Inferior parietal cortex (tissue), 1 donor: ENCODE results near the gene RAB44.
A peak's percentile ranks its signal among the peaks of the same experiment; 100 is the strongest.

Experiments
- DNase-seq: peaks from one replicate; pipeline ENCODE4 v3.0.0-alpha.2; 2016; ENCODE audit errors: extremely low spot score

The RAB44 gene

DNA sequence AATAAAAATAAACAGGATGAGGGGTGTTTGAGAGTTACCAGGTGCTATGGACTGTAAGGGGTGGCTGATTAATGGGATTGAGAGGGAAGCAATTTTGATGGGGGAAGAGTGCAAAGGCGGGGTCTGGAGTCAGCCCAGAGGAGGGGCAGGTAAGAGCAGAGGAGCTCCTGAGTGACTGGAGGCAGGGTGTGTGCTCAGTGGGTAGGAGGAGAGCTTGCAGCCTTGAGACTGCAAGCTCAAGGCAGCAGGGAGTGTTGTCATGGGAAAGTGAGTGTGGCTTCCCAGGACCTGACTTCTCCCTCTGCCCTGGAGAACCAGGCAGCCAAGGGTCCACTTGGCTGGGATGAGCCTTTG lies 54.2 kb downstream of the RAB44 start:
- DNase-seq: no peak

GRCh38 chr6:36752187-36752885 lies 54.7 kb downstream of the RAB44 start:
- no peak for DNase-seq

DNA sequence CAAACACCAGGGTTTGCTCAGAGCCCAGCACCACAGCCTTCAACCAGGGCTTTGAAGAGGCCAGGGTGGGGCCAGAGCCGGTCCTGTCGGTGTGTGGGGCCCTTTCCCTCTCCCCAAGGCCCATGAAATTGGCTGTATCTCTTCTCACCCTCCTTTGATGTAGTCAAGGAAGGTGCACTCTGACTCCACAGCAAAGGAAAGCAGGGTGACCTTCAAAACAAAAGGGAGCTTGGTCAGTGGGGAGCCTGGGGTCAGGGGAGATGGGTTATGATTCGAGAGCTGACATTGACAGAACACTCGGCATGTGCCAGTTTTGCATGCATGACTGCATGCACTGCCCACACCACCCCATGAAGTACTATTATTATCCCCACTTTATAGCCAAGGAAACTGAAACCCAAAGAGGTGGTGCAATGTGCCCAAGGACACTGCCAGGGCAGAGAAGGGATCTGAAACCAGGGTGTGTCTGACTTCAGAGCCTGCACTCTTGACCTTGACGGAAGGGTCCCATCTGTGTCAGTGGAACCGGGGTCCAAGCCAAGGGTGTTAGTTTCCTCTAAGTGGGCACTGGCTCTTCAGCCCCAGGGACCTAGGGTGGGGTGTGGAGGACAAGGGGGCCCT lies 55.4 kb downstream of the RAB44 start:
- no peak for DNase-seq

DNA sequence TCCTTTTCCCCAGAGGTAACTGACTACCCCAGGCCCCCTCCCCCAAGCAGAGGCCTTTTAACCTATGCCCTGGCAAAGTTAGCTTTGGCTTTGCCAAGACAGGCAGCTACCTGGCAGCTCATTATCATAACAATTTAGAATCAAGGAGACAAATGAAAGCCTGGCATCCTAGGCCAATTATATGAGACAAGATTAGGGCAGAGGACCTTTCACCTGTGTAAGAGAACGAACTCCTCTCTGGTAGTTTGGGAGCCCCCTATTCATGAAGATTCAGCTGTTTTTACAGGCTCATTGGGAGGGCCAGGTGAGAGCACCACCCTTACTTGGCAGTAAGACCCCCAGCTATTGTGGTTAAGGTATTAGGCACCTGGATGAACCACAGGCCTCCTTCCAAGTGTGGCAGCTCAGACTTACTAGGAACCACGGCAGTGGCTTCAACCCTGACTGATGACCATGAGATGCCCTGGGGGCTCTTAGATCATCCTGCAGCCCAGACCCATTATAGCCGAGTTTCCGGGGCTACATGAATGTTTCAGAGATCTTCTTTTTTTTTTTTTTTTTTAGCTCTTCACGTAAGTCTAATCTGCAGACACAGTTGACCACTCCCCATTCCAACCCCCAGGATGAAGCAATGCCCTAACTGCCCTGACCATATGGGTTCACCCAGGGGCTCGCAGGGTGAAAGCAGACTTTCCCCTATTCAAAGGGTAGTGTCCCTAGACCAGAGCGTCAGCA lies 56.2 kb downstream of the RAB44 start:
- no peak for DNase-seq

DNA sequence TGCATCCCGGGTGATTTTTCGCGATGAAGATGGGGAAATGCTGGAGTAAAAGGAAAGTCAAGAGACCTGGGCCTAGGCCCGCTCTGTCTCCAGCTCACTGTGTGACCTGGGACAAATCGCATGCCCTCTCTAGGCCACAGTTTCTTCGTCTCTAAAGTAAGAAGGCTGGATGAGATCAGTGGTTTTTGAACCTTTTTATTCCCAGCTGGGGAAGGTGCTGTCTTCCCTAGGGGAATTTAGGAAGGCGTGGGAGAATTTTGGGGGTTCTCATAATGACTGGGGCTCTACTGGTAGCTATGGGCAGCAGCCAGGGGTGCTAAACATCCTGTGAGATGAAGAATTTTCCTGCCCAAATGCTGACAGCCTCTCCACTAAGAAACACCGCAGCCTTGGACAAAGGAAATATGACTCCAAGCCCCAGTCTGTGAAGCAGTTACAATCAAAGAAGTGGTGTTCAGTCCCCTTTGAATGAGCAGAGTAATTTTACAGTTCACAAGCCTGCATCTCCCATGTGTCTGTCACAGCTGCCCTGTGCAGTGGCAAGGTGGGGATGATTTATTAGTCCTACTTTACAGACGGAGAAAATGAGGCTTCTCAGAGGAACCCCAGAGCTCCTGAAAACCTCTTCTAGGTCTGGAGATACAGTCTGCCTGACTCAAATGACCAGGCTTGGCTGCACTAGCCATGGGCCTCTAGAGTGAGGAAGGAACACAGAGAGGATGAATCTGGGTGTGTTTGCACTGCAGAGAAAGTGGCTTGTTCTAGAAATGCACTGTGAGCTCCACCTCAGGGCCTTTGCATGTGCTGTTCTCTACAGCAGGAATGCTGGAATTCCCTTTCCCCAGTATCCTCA lies 57.2 kb downstream of the RAB44 start:
- no peak for DNase-seq

- no peak for DNase-seq
Measured at GRCh38 chr6:36755435-36756348, 58.1 kb downstream of the RAB44 start.

DNA sequence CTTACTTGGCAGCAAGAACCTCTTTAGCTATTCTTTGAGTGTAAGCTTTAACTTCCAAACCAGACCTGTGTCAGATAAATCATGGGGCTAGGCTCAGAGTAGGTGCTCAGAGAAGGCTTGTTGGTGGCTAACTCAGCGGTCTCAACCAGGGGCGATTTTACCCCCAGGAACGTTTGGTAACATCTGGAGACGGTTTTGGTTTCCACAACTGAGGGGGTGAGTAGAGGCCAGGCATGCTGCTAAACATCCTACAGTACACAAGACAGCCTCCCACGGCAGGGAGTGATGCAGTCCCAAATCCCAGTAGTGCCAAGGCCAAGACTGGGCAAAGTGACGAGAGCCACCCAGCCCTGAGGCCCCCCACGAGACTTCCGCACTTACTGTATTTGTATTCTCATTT lies 59.2 kb downstream of the RAB44 start:
- no peak for DNase-seq

DNA sequence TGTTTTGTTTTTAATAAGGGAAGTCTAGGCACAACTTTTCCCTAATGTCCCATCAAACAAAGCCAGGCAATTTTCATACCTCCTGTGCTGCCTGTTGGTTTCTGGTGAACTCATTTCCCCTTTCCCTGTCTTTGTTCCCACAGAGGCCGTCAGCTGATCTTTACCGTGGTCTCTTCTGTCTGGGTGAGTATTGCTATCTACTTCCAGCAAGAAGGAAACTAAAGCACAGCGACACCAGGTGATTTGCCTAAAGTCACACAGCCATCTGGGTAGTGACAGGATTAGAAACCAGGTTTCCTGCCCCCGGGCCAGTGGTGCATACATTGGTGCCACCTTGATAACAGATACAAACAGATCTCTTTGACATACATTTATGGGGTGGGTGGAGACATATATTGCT lies 59.6 kb downstream of the RAB44 start:
- no peak for DNase-seq

- no peak for DNase-seq
Measured at GRCh38 chr6:36757943-36758508, 60.4 kb downstream of the RAB44 start.

GRCh38 chr6:36758516-36759147 lies 61.0 kb downstream of the RAB44 start:
- DNase-seq: no peak

GRCh38 chr6:36759148-36759759 lies 61.6 kb downstream of the RAB44 start:
- DNase-seq: peak; percentile 83

GRCh38 chr6:36760685-36761435 lies 63.2 kb downstream of the RAB44 start:
- peak; percentile 42 for DNase-seq

GRCh38 chr6:36762123-36762522 lies 64.5 kb downstream of the RAB44 start:
- DNase-seq: no peak

DNA sequence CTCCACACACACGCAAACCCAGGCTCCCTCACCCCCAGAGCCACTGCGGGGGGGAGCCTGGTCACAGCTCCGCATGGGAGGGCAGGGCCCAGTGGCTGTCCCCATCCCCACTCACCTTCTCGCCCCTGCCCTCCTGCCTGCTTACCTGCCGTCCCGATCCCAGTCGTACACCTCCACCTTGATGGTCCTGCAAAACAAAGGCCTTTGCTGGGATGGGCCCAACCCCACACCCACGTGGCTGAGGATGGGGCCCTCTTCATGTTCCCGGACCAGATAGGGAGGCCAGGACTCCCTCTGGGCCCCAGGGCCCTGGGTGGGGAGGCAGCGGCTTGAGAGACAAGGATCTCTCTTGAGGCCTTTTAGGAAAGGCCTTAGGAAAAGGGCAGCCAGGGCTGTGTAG lies 67.6 kb downstream of the RAB44 start:
- no peak for DNase-seq

GRCh38 chr6:36765594-36766398 lies 68.2 kb downstream of the RAB44 start:
- peak; percentile 89 for DNase-seq

GRCh38 chr6:36766399-36766945 lies 68.8 kb downstream of the RAB44 start:
- no peak for DNase-seq

DNA sequence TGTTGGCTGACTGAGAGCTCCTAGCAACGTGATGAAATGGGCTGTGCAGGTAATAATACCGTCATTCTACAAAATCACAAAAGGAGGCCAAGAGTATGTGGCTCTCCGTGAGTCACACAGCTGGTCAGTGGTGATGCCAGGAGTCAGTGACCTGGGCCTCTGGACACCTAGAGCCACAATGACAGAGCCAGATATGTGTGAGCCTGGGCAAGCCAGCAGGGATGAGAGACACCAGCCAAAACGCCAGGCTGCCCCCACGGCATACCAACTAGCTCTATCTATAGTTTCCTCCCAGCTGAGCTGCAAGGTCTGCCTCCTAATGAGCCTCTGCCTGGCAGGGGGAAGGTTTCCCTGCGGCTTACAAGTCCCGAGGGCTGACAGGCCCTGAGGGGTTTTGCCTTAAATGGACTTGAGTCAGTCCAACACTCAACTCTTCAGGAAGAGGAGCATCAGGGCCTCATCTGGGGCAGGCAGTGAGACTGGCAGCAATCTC lies 71.6 kb downstream of the RAB44 start:
- no peak for DNase-seq
